Esophagus squamous epithelium (tissue), 4 donors: ENCODE results near the gene ANKRD11.

ENCODE experiments used
- CTCF ChIP-seq, 6 experiments: fragments of 450-650 bp in 4 of 6; fragments of 200-600 bp in 2 of 6; sonication (generic) in 2 of 6; IDR thresholded peaks; one replicate each; pipeline ENCODE4 v1.5.1; 2016 to 2019; ENCODE audit warnings: antibody characterized with exemption in 6 of 6, mild to moderate bottlenecking in 4 of 6, moderate library complexity in 4 of 6
- POLR2A ChIP-seq, 4 donors: fragments of 450-650 bp; IDR thresholded peaks; one replicate each; pipeline ENCODE4 v1.6.1; 2017; ENCODE audit warnings: antibody characterized with exemption in 4 of 4, mild to moderate bottlenecking in 4 of 4, moderate library complexity in 3 of 4

- TF ChIP-seq CTCF (IDR thresholded peaks at IDR 0.05): no peak
- TF ChIP-seq POLR2A (IDR thresholded peaks at IDR 0.05): no peak
Observed at GRCh38 chr16:89452241-89452640, 38.1 kb downstream of the ANKRD11 start.
